SH-SY5Y (cell line): ENCODE results near the gene LRRC63.

ENCODE experiments used
- GATA2 ChIP-seq: IDR thresholded peaks from 2 replicates; pipeline ENCODE4 v1.6.1; 2011; ENCODE audit warnings: mild to moderate bottlenecking, low read depth, low read length
- GATA3 ChIP-seq: IDR thresholded peaks from 2 replicates; pipeline ENCODE4 v1.6.1; 2011; ENCODE audit warnings: low read depth, mild to moderate bottlenecking, low read length, moderate library complexity

GRCh38 chr13:46320821-46321220 is 109.1 kb downstream of the LRRC63 start:
- TF ChIP-seq GATA3: no peak
- no peak for TF ChIP-seq GATA2
